TTC549 (cell line): Measurements from ENCODE around the gene STX16.
"Not testable (repeated sequence)": the region's sequence is repeated elsewhere in the genome, so short reads cannot be mapped to it uniquely, and the experiment has no call there.

Source experiments
- FAIRE-seq: peaks from 2 replicates; lab custom pipeline; 2012; peaks lifted over from hg19 to GRCh38; lab: Jason Lieb, UNC

The STX16 gene

GRCh38 chr20:58712151-58712791 is 61.2 kb downstream of the STX16 start:
- no peak for FAIRE-seq

DNA sequence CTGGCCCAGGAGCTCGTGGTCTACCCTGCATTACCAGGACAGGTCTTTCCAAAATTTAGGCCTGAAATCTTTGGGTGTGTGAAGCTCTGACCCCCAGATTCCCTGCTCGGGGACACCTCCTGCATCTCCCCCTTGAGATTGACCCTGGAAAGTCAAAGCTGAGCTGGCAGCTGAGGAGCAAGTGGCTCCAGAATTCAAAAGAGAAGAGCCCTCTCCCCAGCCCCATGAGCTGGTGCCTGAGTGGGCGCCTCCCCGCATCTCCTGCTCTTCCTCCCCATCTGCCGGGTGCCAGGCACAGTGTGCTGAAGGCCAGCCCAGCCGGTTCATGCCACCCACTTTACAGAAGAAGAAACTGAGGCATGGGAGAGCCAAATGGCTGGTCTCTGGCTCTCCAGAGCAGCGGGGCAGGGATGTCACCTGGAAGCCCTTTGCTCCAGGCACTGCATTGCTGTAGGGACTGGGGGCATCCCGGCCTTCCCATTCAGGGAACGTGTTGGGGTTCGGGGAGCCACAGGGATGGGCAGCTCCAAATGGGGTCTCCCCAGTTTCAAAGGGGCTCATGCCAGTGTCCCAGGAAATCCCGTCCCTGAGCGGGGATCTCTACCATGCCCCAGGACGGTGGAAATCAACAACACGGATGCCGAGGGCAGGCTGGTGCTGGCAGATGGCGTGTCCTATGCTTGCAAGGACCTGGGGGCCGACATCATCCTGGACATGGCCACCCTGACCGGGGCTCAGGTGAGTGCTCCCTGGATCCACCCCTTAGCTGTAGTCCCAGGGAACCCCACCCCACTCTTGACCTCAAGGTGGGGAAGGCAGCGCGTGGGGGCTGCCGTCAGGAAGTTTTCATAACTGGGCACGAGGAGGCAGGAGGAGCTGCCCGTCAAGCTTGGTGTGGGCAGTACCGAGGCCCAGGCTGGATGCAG is 62.0 kb downstream of the STX16 start:
- no peak for FAIRE-seq

- no peak for FAIRE-seq
Measured at GRCh38 chr20:58713801-58714339, 62.8 kb downstream of the STX16 start.

DNA sequence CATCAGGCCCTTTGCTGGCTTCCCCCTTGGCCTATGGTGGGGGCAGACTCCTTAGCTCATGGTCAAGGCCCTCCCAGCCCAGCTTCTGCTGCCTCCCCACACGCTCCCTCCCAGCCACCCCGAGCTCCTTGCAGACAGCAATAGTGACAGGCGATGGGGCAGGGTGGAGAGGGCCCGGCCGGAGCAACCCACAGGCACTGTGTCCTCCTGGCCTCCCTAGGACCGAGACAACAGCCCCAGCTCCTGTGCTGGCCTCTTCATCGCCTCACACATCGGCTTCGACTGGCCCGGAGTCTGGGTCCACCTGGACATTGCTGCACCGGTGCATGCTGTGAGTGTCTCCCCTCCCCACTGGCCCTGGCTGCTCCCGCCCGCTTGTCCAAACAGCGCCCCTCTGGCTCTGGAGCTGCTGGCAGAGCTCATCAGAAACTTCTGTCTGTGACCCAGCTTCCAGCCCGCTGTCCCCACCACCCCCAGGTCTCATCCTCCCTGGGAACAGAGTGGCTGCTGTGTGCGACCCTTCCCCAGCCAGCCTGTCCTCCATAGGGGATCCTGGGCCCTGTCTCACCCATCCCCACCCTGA is 63.3 kb downstream of the STX16 start:
- FAIRE-seq, result no peak

DNA sequence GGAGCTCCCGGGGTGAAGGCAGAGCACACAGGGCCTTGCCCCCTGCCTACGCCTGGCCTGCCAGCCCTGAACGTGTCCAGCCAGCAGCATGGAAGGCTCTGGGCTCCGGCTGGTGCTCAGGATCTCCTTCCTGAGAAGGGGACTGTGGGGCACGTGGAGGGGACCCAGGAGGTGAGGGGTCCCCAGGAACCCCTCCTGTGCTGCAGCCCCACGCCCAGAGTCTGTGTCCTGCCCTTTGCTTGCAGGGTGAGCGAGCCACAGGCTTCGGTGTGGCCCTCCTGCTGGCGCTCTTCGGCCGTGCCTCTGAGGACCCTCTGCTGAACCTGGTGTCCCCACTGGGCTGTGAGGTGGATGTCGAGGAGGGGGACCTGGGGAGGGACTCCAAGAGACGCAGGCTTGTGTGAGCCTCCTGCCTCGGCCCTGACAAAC is 63.9 kb downstream of the STX16 start:
- no peak for FAIRE-seq

DNA sequence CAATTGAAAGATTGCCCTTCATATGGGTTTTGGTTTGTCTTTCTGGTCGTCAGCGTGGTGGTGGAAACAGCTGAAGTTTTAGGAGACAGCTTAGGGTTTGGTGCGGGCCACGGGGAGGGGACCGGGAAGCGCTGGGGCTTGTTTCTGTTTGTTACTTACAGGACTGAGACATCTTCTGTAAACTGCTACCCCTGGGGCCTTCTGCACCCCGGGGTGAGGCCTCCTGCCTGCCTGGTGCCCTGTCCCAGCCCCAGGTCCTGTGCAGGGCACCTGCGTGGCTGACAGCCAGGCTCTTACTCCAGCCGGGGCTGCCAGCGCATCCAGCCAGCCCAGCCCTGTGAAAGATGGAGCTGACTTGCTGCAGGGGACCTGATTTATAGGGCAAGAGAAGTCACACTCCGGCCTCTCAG is 64.3 kb downstream of the STX16 start:
- FAIRE-seq, result no peak

DNA sequence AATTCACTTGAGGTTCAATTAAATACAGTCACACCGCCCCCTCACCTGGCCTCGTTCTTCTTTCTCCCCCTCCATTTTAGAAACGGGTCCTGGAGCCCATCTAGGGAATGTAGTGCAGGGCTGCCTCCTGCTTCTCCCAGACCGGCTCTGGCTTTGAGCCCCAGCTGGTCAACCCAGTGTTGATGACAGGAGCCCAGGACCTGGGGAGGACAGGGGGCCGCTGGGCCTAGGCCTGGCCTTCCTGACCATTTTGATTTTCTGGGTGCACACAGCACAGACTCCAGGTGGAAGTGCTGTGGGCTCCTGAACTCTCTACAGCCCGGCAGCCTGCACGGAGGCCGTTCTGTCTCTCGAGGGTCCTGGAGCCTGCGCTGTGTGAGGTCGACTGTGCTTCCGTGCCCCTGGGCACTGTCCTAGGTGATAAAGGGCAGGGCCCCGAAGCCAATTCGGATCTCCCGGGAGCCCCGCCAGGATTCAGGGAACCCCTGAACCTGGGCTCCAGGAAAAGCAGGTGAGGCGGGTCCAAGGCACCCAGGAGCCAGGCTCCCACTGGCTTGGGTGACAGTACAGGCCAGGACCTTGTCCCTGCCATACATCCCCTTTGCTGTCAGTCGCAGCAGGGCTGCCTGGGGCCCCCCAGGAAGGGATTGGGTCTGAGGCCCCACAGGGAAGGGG is 64.9 kb downstream of the STX16 start:
- no peak for FAIRE-seq

DNA sequence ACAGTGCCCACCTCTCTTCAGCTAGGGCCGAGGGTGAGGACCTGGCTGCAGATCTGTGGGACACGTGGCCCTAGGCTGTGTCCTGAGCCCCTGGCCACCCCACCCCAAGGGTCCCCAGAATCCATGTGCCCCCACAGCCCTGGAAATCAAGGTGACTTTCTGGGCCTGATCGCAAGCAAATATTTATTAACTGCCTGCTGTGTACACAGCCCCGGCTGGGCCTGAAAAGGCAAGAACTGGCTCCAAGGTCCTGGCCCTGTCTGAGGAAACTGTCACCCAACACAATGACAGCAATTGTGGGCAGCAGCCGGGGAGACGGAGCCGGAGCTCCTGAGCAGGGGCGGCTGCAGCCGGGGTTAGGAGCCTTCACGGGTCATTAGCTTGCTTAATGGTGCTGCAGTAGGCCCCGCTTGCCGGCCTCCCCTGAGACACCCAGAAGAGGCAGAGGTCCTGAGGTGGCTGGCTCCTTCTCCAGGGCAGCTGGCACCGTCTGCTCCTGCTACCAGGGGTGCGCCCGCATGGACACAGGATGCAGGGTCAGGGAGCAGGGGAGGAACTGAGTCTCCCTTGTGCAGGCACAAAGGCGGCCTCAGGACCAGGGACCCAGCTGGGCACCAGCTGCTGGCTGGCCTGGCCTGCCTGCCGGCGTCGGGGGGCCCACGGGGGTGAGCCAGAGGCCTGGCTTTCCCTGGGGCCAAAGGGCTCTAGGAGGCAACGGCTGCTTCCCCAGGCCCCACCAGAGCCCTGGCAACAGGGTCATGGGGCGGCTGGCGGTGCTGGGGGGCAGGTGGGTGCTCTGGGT is 65.6 kb downstream of the STX16 start:
- FAIRE-seq, result no peak

DNA sequence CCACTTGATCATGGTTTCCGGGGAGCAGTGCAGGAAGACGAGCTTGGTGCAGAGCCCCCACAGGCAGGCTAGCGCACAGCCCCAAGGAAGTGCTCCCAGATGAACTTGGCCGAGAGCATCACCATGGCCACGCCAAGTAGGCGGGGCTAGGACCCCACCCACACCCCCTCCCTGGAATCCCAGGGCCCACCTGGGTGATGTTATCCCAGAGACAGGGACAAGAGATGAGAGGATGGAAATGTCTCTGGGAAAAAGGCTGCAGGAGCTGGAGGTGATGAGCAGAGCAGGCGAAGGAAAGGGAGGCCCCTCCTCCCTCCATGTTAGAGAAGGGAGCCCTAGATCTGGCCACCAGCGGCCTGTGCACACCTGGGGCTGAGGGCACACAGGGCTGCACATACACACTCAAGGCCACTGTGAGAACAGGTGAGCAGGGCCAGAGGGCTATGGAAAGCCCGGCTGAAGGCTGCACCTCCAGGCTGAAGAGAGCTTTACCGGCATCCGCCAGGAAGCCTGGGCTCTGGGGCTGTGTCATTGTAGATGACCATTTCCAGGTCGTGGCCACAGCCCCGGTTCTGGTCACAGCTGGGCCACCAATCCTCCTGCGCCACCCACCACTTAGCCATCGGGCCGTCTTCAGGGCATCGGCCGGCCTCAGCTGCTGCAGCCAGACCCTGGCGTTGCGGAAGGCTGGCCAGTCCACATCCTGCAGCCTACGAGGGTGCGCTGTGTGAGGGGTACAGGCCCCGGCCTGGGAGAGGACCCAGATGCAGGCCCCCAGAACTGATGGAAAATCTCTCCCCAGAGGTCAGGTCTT is 66.4 kb downstream of the STX16 start:
- FAIRE-seq, result no peak

DNA sequence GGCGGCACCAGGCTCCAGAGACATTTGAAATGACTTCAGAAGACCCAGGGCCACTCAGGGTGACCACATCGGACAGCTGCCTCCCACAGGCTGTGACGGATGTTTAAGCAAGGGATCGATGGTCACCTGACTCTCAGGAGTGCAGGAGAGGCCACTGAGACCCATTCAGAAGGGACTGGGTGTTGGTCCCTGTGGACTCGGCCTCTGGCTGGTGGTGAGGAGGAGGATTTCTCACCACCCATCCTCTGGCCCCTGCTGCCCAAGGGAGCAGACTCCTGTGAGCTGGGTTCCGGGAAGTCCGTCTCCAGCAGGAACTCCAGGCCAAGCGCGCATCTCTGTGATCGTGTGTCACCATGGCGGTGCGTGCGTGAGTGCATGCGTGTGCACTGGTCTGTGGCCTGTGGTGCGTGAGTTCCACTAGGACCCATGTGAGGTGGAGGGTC is 67.1 kb downstream of the STX16 start:
- FAIRE-seq, result no peak

DNA sequence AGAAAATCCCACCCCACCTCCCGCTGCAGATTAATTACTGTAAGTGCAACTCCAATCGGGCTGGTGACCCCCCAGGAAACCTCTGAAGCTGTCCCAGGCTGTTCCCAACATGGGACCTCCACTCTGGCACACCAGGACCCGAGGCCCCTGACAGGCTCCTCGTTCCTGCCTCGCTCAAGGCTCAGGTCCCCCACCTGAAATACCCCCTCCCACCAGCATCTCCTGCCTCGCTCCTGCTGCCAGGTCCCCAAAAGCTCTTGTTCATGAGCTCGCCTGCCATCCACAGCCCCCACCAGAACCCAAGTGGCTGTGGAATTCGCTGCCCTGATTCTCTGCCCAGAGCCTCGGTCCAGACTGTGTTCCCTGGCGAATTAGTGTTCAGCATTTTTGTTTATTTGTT is 67.6 kb downstream of the STX16 start:
- no peak for FAIRE-seq

GRCh38 chr20:58719258-58719657 is 68.2 kb downstream of the STX16 start:
- no peak for FAIRE-seq

DNA sequence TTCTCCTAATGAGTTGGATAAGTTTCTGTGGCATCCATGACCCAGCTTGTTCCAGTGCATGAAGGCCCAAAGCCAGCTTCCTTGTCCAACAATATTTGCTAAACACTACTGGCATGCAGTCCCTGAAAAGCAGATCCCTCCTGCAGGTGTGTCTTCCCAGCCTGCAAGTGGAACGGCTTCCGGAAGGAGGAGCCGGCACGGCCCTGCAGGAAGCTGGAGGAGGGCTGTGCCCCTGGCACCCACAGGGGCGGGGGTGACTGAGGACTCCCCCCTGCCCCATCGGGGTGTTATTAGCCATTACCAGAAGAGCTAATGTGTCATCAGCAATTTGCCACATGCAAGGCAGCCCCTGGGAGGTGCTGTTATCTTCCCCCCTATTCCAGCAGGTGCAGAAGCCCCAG is 68.9 kb downstream of the STX16 start:
- FAIRE-seq, result no peak

- FAIRE-seq, result no peak
Measured at GRCh38 chr20:58720890-58721289, 69.8 kb downstream of the STX16 start.

DNA sequence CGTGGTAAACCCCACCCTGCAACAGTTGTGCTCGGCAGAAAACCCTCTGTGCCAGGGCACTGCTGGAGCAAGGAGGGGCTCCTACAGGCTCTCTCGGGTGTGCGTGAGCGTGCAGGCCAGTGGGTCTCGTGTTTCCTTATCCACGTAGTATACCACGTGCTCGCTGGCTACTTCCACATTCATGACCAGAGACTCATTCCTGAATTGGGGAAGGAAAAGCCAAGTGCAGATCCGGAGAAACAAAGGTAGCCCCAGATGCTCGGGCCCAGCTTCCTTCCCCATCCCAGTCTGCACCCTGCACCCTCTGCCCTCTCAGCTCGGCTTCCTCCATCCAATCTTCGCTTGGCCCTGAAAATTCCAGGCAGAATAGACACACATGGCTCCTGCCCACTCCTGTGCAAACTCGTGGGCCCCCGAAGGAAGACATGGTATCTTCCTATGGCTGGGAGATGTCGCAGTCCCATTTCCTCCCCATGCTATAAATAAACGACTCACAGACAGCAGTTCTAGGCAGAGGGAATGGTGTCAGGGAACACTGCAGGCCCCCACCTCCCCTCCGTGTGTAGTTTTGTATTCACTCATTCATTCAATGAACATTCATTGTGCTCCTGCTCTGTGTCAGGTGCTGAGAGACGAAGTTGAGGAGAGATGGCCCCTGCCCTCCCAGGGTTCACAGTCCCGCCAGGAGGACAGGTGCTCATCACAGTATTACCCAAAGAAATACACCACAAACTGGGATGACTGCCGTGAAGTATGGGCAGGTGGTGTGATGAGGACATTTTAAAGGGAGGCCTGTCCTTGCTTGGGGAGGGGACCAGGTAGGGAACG is 71.1 kb downstream of the STX16 start:
- no peak for FAIRE-seq

- no peak for FAIRE-seq
Measured at GRCh38 chr20:58722877-58723627, 72.0 kb downstream of the STX16 start.

GRCh38 chr20:58723628-58723984 is 72.5 kb downstream of the STX16 start:
- FAIRE-seq, result no peak

DNA sequence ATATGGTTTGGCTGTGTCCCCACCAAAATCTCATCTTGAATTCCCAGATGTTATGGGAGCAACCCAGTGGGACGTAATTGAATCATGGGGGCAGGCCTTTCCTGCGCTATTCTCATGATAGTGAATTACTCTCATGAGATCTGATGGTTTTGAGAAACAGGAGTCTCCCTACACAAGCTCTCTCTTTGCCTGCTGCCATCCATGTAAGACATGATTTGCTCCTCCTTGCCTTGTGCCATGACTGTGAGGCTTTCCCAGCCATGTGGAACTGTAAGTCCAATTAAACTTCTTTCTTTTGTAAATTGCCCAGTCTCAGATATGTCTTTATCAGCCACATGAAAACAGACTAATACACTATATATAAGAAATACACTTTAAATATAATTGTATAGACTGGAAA is 75.1 kb downstream of the STX16 start:
- FAIRE-seq, result not testable (repeated sequence)
